Measurements from ENCODE around the gene PDZRN3. TPM values are rescaled to one million over a fixed set of nuclear protein-coding genes. Genes with fewer than 3 reads are reported as not detected.

Gene PDZRN3
- total and polyA plus RNA-seq, 2 of the 13 experiments (the other 11 are each of a cell fraction or from before 2014, with no cell fraction given) = not detected

- TF ChIP-seq HMGXB3 (CRISPR knock-in tag; IDR thresholded peaks at IDR 0.05; ENCODE audit: borderline replicate concordance) = no peak
- no peak for TF ChIP-seq ZNF3 (CRISPR knock-in tag; IDR thresholded peaks at IDR 0.05)
- no peak for TF ChIP-seq ZNF12 (CRISPR knock-in tag; IDR thresholded peaks at IDR 0.05)
- no peak for TF ChIP-seq PHF8 (CRISPR knock-in tag; IDR thresholded peaks at IDR 0.05)
- TF ChIP-seq ZNF251 (CRISPR knock-in tag; IDR thresholded peaks at IDR 0.05) = no peak
- no peak for TF ChIP-seq NFKBIZ (CRISPR knock-in tag; IDR thresholded peaks at IDR 0.05)
- TF ChIP-seq ARID5B (CRISPR knock-in tag; IDR thresholded peaks at IDR 0.05) = no peak
- no peak for TF ChIP-seq FUBP1 (CRISPR knock-in tag; IDR thresholded peaks at IDR 0.05; ENCODE audit: borderline replicate concordance)
- no peak for TF ChIP-seq TCF7L2 (IDR thresholded peaks at IDR 0.05; ENCODE audit: low read depth, low read length)
- TF ChIP-seq MEIS1 (CRISPR knock-in tag; IDR thresholded peaks at IDR 0.05; ENCODE audit: borderline replicate concordance) = no peak
- TF ChIP-seq HMG20B (CRISPR knock-in tag; conservative IDR thresholded peaks at IDR 0.05) = no peak
These were observed 240.4 kb downstream of the PDZRN3 start (continued) for GRCh38 chr3:73384091-73384906.

All from HepG2 (cell line).